ENCODE measurements around the gene SPIB. TPM values are rescaled to one million over a fixed set of nuclear protein-coding genes. Genes with fewer than 3 reads are reported as not detected.

The SPIB gene
- total and polyA plus RNA-seq, 4 donors = 0.09 to 5.0 (median 0.36) TPM

GRCh38 chr19:50451223-50451534 is 32.4 kb downstream of the SPIB start:
- Histone ChIP-seq H3K9me3 (ENCODE audit: control insufficient read depth in 4 of 4, low read length in 3 of 4) (no peaks in the 10 kb centered on the region), H3K27me3 (ENCODE audit: control insufficient read depth in 4 of 4, insufficient read depth in 4 of 4, low read length in 3 of 4) (no peaks in the 10 kb centered on the region), H3K4me1 (ENCODE audit: control insufficient read depth in 4 of 4, insufficient read depth in 4 of 4, low read length in 3 of 4) (no peaks in the 10 kb centered on the region), H3K27ac (ENCODE audit: low read depth in 1 of 2, low read length in 2 of 2) (no peak overlapping the region), H3K4me3 (ENCODE audit: low read depth in 1 of 3, low read length in 3 of 3) (no peak overlapping the region), H3K9ac (ENCODE audit: low read depth in 1 of 2, low read length in 2 of 2) (no peak overlapping the region), H3K36me3 (ENCODE audit: control insufficient read depth in 4 of 4, insufficient read depth in 3 of 4, low read depth in 1 of 4, low read length in 3 of 4) (no peaks in the 10 kb centered on the region)
- no peak for DNase-seq (ENCODE audit: low spot score)
- no peak for TF ChIP-seq ZBTB33 (IDR thresholded peaks at IDR 0.05)
- no peak for TF ChIP-seq FOXA1 (IDR thresholded peaks at IDR 0.05)
- TF ChIP-seq, protein P1, sequence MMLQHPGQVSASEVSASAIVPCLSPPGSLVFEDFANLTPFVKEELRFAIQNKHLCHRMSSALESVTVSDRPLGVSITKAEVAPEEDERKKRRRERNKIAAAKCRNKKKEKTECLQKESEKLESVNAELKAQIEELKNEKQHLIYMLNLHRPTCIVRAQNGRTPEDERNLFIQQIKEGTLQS (IDR thresholded peaks at IDR 0.05) = no peak
- TF ChIP-seq CTCF (IDR thresholded peaks at IDR 0.05; ENCODE audit: low read depth, low read length, missing input control) = no peak
- no peak for TF ChIP-seq FOXA2 (IDR thresholded peaks at IDR 0.05)
- TF ChIP-seq GABPA (IDR thresholded peaks at IDR 0.05 in 1 of 2, conservative IDR thresholded peaks at IDR 0.05 in 1 of 2) = no peak
- TF ChIP-seq, protein P2, sequence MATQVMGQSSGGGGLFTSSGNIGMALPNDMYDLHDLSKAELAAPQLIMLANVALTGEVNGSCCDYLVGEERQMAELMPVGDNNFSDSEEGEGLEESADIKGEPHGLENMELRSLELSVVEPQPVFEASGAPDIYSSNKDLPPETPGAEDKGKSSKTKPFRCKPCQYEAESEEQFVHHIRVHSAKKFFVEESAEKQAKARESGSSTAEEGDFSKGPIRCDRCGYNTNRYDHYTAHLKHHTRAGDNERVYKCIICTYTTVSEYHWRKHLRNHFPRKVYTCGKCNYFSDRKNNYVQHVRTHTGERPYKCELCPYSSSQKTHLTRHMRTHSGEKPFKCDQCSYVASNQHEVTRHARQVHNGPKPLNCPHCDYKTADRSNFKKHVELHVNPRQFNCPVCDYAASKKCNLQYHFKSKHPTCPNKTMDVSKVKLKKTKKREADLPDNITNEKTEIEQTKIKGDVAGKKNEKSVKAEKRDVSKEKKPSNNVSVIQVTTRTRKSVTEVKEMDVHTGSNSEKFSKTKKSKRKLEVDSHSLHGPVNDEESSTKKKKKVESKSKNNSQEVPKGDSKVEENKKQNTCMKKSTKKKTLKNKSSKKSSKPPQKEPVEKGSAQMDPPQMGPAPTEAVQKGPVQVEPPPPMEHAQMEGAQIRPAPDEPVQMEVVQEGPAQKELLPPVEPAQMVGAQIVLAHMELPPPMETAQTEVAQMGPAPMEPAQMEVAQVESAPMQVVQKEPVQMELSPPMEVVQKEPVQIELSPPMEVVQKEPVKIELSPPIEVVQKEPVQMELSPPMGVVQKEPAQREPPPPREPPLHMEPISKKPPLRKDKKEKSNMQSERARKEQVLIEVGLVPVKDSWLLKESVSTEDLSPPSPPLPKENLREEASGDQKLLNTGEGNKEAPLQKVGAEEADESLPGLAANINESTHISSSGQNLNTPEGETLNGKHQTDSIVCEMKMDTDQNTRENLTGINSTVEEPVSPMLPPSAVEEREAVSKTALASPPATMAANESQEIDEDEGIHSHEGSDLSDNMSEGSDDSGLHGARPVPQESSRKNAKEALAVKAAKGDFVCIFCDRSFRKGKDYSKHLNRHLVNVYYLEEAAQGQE (IDR thresholded peaks at IDR 0.05) = no peak
- no peak for TF ChIP-seq EGR1 (IDR thresholded peaks at IDR 0.05; ENCODE audit: low read depth in 2 of 2)
- no peak for TF ChIP-seq RXRA (IDR thresholded peaks at IDR 0.05)
- no peak for TF ChIP-seq NR2F2 (IDR thresholded peaks at IDR 0.05)
- 47% methylated on average over 13 of the region's 13 CpGs for WGBS

DNA sequence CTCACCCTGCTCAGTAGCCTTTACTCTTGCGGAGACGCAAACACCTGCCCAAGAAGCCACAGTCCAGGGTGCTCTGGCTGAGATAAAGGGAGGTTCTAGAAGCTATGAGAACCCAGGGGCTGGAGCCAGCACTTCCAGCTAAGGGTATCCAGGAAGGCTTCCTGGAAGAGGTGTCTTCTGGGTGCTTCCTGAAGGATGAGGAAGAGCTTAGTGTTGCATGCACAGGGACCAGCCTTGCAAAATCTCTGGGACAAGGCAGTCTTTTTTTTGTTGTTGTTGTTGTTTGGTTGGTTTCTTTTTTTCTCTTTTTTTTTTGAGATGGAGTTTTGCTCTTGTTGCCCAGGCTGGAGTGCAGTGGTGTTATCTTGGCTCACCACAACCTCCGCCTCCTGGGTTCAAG is 34.5 kb downstream of the SPIB start:
- DNase-seq (ENCODE audit: low spot score) = no peak
- no peaks in the 10 kb centered on the region for H3K36me3 ChIP-seq (ENCODE audit: control insufficient read depth in 4 of 4, insufficient read depth in 3 of 4, low read depth in 1 of 4, low read length in 3 of 4)
- TF ChIP-seq NR2F2 (IDR thresholded peaks at IDR 0.05) = no peak
- no peak for TF ChIP-seq JUND (IDR thresholded peaks at IDR 0.05)
- TF ChIP-seq CTCF (IDR thresholded peaks at IDR 0.05; ENCODE audit: low read depth, low read length, missing input control) = no peak
- no peak for TF ChIP-seq HNF4A (conservative IDR thresholded peaks at IDR 0.05)
- no peak for TF ChIP-seq FOXA1 (IDR thresholded peaks at IDR 0.05)
- TF ChIP-seq, protein P2 (IDR thresholded peaks at IDR 0.05) = no peak
- no peak for TF ChIP-seq RXRA (IDR thresholded peaks at IDR 0.05)
- TF ChIP-seq GABPA (IDR thresholded peaks at IDR 0.05 in 1 of 2, conservative IDR thresholded peaks at IDR 0.05 in 1 of 2) = no peak
- no peak for TF ChIP-seq RAD21 (IDR thresholded peaks at IDR 0.05)
- no peak for TF ChIP-seq TAF1 (conservative IDR thresholded peaks at IDR 0.05)
- no peak for TF ChIP-seq YY1 (IDR thresholded peaks at IDR 0.05)
- TF ChIP-seq, protein P1 (IDR thresholded peaks at IDR 0.05) = no peak
- no peak overlapping the region for H3K4me3 ChIP-seq (ENCODE audit: low read depth in 1 of 3, low read length in 3 of 3)
- no peak overlapping the region for H3K27ac ChIP-seq (ENCODE audit: low read depth in 1 of 2, low read length in 2 of 2)
- no peak overlapping the region for H3K9ac ChIP-seq (ENCODE audit: low read depth in 1 of 2, low read length in 2 of 2)
- no peaks in the 10 kb centered on the region for H3K9me3 ChIP-seq (ENCODE audit: control insufficient read depth in 4 of 4, low read length in 3 of 4)
- no peaks in the 10 kb centered on the region for H3K4me1 ChIP-seq (ENCODE audit: control insufficient read depth in 4 of 4, insufficient read depth in 4 of 4, low read length in 3 of 4)
- no peaks in the 10 kb centered on the region for H3K27me3 ChIP-seq (ENCODE audit: control insufficient read depth in 4 of 4, insufficient read depth in 4 of 4, low read length in 3 of 4)
- WGBS = 93% methylated on average over 3 of the region's 3 CpGs

Measured in liver (tissue), 9 donors.